ENCODE results near the gene CD1D. TPM values are rescaled to one million over a fixed set of nuclear protein-coding genes. Genes with fewer than 3 reads are reported as not detected.

Gene CD1D
- total RNA-seq, 1 experiment from 2014 or later = not detected

DNA sequence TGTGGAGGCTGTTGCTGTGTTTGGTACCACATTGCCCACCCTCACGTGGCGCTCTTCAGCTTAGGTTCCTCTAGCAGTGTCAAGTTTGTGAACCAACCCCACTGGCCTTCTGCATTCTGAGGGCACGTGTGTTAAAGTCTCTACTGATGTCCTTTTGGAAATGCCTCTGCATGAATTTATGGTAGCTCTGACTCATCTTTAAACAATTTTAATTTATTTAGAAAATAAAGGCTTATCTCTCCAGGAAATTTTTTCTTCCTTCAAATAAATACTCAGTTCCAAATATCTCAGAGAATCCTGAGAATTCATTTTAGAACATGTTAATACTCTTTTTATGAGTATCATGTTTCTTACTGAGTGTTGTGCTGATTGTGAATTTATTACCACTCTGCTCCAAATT lies 5.5 kb downstream of the CD1D start:
- Mint-ChIP-seq H3K27ac (ENCODE audit: unreplicated experiment) (no peak overlapping the region), H3K9me3 (ENCODE audit: unreplicated experiment) (no peaks in the 10 kb centered on the region), H3K27me3 (ENCODE audit: insufficient read depth, unreplicated experiment) (peaks cover 14% of the 10 kb centered on the region), H3K4me3 (ENCODE audit: unreplicated experiment) (no peak overlapping the region), H3K36me3 (ENCODE audit: insufficient read depth, unreplicated experiment) (no peaks in the 10 kb centered on the region), H3K4me1 (ENCODE audit: low read depth, unreplicated experiment) (no peaks in the 10 kb centered on the region)
- H3K4me1 ChIP-seq = no peaks in the 10 kb centered on the region
- H3K36me3 ChIP-seq (ENCODE audit: control insufficient read depth, insufficient read depth, low read length) = no peaks in the 10 kb centered on the region
- no peak overlapping the region for H3K4me3 ChIP-seq (ENCODE audit: low read depth, low read length)
- intact Hi-C loops (cut with micrococcal nuclease; ENCODE audit: unreplicated experiment) = no loop called here
- no peaks in the 10 kb centered on the region for H3K27me3 ChIP-seq (replicated peaks; ENCODE audit: control insufficient read depth, insufficient read depth, low read length)
- ChIA-PET POLR2A (no interaction called here), CTCF (no interaction called here)
- no peaks in the 10 kb centered on the region for H3K9me3 ChIP-seq
- DNase-seq = no peak
- no TSS peak for BruUV-seq (replicated peaks)
- TF ChIP-seq, protein P1, sequence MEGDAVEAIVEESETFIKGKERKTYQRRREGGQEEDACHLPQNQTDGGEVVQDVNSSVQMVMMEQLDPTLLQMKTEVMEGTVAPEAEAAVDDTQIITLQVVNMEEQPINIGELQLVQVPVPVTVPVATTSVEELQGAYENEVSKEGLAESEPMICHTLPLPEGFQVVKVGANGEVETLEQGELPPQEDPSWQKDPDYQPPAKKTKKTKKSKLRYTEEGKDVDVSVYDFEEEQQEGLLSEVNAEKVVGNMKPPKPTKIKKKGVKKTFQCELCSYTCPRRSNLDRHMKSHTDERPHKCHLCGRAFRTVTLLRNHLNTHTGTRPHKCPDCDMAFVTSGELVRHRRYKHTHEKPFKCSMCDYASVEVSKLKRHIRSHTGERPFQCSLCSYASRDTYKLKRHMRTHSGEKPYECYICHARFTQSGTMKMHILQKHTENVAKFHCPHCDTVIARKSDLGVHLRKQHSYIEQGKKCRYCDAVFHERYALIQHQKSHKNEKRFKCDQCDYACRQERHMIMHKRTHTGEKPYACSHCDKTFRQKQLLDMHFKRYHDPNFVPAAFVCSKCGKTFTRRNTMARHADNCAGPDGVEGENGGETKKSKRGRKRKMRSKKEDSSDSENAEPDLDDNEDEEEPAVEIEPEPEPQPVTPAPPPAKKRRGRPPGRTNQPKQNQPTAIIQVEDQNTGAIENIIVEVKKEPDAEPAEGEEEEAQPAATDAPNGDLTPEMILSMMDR (IDR thresholded peaks at IDR 0.05; ENCODE audit: insufficient read depth in 1 of 2, low read depth in 1 of 2, low read length in 1 of 2, severe bottlenecking in 1 of 2, unreplicated experiment in 1 of 2) = no peak

DNA sequence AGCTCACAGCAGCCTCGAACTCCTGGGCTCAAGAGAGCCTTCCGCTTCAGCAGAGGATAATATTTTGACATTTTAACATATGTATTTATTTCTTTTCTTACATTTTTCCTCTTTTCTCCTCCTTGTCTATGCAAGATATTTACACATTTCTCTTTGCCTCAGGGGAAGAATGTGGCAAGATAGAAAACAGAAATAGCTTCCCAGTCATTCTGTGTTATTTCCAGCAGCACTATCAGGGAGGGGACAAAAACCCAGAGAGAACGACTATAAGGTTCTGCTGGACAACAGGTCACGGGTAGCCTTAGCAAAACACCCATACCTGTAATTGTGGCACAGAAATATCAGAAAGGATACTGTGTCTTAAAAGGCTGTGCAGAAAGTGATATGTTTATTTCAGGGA lies 7.9 kb downstream of the CD1D start:
- H3K4me1 ChIP-seq = no peaks in the 10 kb centered on the region
- H3K27ac Mint-ChIP-seq (ENCODE audit: unreplicated experiment) = no peak overlapping the region
- intact Hi-C loops (cut with micrococcal nuclease; ENCODE audit: unreplicated experiment) = no loop called here
- DNase-seq = no peak
- no peaks in the 10 kb centered on the region for H3K36me3 Mint-ChIP-seq (ENCODE audit: insufficient read depth, unreplicated experiment)
- no peaks in the 10 kb centered on the region for H3K4me1 Mint-ChIP-seq (ENCODE audit: low read depth, unreplicated experiment)
- H3K4me3 Mint-ChIP-seq (ENCODE audit: unreplicated experiment) = no peak overlapping the region
- H3K9me3 ChIP-seq = no peaks in the 10 kb centered on the region
- no TSS peak for BruUV-seq (replicated peaks)
- TF ChIP-seq, protein P1 (IDR thresholded peaks at IDR 0.05; ENCODE audit: insufficient read depth in 1 of 2, low read depth in 1 of 2, low read length in 1 of 2, severe bottlenecking in 1 of 2, unreplicated experiment in 1 of 2) = no peak
- POLR2A ChIA-PET = no interaction called here
- no peaks in the 10 kb centered on the region for H3K36me3 ChIP-seq (ENCODE audit: control insufficient read depth, insufficient read depth, low read length)
- no peak overlapping the region for H3K4me3 ChIP-seq (ENCODE audit: low read depth, low read length)
- peaks cover 7% of the 10 kb centered on the region for H3K9me3 Mint-ChIP-seq (ENCODE audit: unreplicated experiment)
- no peaks in the 10 kb centered on the region for H3K27me3 ChIP-seq (replicated peaks; ENCODE audit: control insufficient read depth, insufficient read depth, low read length)
- H3K27me3 Mint-ChIP-seq (ENCODE audit: insufficient read depth, unreplicated experiment) = peaks cover 7% of the 10 kb centered on the region
- CTCF ChIA-PET = no interaction called here

DNA sequence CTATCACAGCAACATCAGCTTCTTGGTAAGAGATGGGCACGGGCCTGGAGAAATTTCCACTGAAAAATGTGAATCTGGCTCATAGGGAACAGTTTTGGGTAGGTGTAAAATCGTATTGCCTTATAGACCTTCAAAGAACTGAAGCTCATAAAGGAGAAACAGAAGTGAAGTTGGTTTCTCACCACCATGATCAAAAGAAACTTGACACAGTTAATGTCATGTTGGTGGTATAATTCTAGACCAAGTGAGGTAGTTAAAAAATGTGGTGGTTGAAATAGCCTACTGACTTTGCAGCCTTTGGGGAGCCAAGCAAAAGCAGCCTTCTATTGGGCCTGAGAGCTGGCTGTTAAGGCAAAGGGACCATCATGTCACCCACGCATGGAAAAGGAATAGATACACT lies 8.9 kb downstream of the CD1D start:
- no peaks in the 10 kb centered on the region for H3K36me3 Mint-ChIP-seq (ENCODE audit: insufficient read depth, unreplicated experiment)
- ChIA-PET POLR2A (no interaction called here), CTCF (no interaction called here)
- no TSS peak for BruUV-seq (replicated peaks)
- peaks cover 7% of the 10 kb centered on the region for H3K27me3 Mint-ChIP-seq (ENCODE audit: insufficient read depth, unreplicated experiment)
- no peak for DNase-seq
- no peak overlapping the region for H3K4me3 Mint-ChIP-seq (ENCODE audit: unreplicated experiment)
- H3K4me3 ChIP-seq (ENCODE audit: low read depth, low read length) = no peak overlapping the region
- H3K36me3 ChIP-seq (ENCODE audit: control insufficient read depth, insufficient read depth, low read length) = no peaks in the 10 kb centered on the region
- no peak overlapping the region for H3K27ac Mint-ChIP-seq (ENCODE audit: unreplicated experiment)
- no peaks in the 10 kb centered on the region for H3K4me1 Mint-ChIP-seq (ENCODE audit: low read depth, unreplicated experiment)
- TF ChIP-seq, protein P1 (IDR thresholded peaks at IDR 0.05; ENCODE audit: insufficient read depth in 1 of 2, low read depth in 1 of 2, low read length in 1 of 2, severe bottlenecking in 1 of 2, unreplicated experiment in 1 of 2) = no peak
- no peaks in the 10 kb centered on the region for H3K4me1 ChIP-seq
- H3K9me3 Mint-ChIP-seq (ENCODE audit: unreplicated experiment) = peaks cover 11% of the 10 kb centered on the region
- no peaks in the 10 kb centered on the region for H3K27me3 ChIP-seq (replicated peaks; ENCODE audit: control insufficient read depth, insufficient read depth, low read length)
- intact Hi-C loops (cut with micrococcal nuclease; ENCODE audit: unreplicated experiment) = no loop called here
- no peaks in the 10 kb centered on the region for H3K9me3 ChIP-seq

Data from Caco-2 (cell line).